HepG2 (cell line): ENCODE data around the gene ZBTB8OS. TPM values are rescaled to one million over a fixed set of nuclear protein-coding genes. Genes with fewer than 3 reads are reported as not detected.

Source experiments
- FOXJ3 ChIP-seq: sonication (generic); formaldehyde crosslinking; IDR thresholded peaks from 2 replicates; pipeline ENCODE4 v1.4.0; 2020; ENCODE audit warnings: missing genetic modification reagents, mild to moderate bottlenecking, borderline replicate concordance
- NFIB ChIP-seq: sonication (generic); formaldehyde crosslinking; IDR thresholded peaks from 2 replicates; pipeline ENCODE4 v1.9.0; 2021; ENCODE audit warnings: missing genetic modification reagents, mild to moderate bottlenecking, borderline replicate concordance
- NFKB2 ChIP-seq: sonication (generic); formaldehyde crosslinking; IDR thresholded peaks from 2 replicates; pipeline ENCODE4 v1.4.0; 2020; ENCODE audit warnings: missing genetic modification reagents, borderline replicate concordance
- RNF2 ChIP-seq: fragments of 450-650 bp; conservative IDR thresholded peaks from 2 replicates; pipeline ENCODE4 v1.6.1; 2016; ENCODE audit warnings: low read depth
- TCF7L2 ChIP-seq: IDR thresholded peaks from 2 replicates; pipeline ENCODE4 v1.6.1; 2011; ENCODE audit warnings: mild to moderate bottlenecking, low read depth, low read length, moderate library complexity
- ZEB1 ChIP-seq: IDR thresholded peaks from 2 replicates; pipeline ENCODE4 v1.6.1; 2012; ENCODE audit warnings: mild to moderate bottlenecking, low read depth, inconsistent platforms; ENCODE audit not compliant: insufficient replicate concordance
- ZNF234 ChIP-seq: sonication (generic); formaldehyde crosslinking; conservative IDR thresholded peaks from 2 replicates; pipeline ENCODE4 v1.5.1; 2020; ENCODE audit warnings: mild to moderate bottlenecking, missing genetic modification reagents
- polyA plus RNA-seq, 8 experiments: library from polyadenylated mRNA; depleted of rRNA in 3 of 8; stranded (reverse) in 7 of 8; unstranded in 1 of 8; fragments of >200 nt; fragmentation: Illumina TruSeq in 4 of 8; extraction: Trizol in 4 of 8; gene quantifications; 2 replicates each; pipeline versions ENCODE4 v1.2.1 to v1.2.3, GENCODE V29; 2011 to 2016; ENCODE audit warnings: low read depth in 4 of 8, missing spikeins in 1 of 8, mixed read lengths in 1 of 8; ENCODE audit not compliant: insufficient read depth in 1 of 8
- total RNA-seq, 5 experiments: library from RNA; depleted of rRNA; stranded (reverse); fragments of >200 nt; fragmentation: Illumina TruSeq; extraction: Trizol; gene quantifications; 2 replicates each; pipeline ENCODE4 v1.2.3, GENCODE V29; 2016; ENCODE audit warnings: low read depth in 1 of 5
- TF ChIP-seq, protein P1 (sequence below): sonication (generic); formaldehyde crosslinking; IDR thresholded peaks from 2 replicates; pipeline ENCODE4 v1.4.0; 2020; ENCODE audit warnings: missing genetic modification reagents, borderline replicate concordance
- TF ChIP-seq, protein P2 (sequence below): sonication (generic); formaldehyde crosslinking; IDR thresholded peaks from 2 replicates; pipeline ENCODE4 v1.5.0; 2020; ENCODE audit warnings: mild to moderate bottlenecking, missing genetic modification reagents, borderline replicate concordance
- TF ChIP-seq, protein P3 (sequence below): sonication (generic); formaldehyde crosslinking; IDR thresholded peaks from 2 replicates; pipeline ENCODE4 v1.4.0; 2020; ENCODE audit warnings: missing genetic modification reagents

ZBTB8OS gene
- total and polyA plus RNA-seq, 2 of the 13 experiments (the other 11 are each of a cell fraction or from before 2014, with no cell fraction given): 57.7 to 84.8 TPM

DNA sequence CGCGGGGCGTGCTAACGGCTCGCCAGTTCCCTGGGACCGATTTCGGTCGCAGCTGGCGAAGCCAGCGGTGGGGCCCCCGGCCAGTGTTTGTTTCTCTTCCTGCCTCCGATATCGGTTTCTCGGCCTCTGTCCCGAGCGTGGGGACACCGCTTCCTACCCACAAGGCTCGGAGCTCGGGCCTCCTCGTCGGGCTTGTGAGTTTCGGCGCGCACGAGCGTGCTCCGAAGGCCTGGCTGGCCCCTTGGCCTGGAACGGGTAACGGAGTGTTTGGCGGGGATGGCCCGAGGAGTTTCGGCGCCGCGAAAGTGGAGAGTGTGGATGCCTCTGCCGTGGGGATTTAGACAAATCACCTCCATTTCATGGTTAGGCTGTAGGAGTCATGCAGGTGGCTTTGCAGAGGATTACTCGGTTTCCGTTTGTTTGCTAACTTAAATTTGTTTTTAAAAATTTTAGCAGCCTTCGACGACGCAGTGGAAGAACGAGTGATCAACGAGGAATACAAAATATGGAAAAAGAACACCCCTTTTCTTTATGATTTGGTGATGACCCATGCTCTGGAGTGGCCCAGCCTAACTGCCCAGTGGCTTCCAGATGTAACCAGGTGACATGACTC, 1.2 kb upstream of the ZBTB8OS start (continued):
- peak; percentile 11 for TF ChIP-seq ZEB1
- TF ChIP-seq ZNF234 (CRISPR knock-in tag): peak; percentile 61; the same call in 1 of the 2 replicates
- TF ChIP-seq, protein P1, sequence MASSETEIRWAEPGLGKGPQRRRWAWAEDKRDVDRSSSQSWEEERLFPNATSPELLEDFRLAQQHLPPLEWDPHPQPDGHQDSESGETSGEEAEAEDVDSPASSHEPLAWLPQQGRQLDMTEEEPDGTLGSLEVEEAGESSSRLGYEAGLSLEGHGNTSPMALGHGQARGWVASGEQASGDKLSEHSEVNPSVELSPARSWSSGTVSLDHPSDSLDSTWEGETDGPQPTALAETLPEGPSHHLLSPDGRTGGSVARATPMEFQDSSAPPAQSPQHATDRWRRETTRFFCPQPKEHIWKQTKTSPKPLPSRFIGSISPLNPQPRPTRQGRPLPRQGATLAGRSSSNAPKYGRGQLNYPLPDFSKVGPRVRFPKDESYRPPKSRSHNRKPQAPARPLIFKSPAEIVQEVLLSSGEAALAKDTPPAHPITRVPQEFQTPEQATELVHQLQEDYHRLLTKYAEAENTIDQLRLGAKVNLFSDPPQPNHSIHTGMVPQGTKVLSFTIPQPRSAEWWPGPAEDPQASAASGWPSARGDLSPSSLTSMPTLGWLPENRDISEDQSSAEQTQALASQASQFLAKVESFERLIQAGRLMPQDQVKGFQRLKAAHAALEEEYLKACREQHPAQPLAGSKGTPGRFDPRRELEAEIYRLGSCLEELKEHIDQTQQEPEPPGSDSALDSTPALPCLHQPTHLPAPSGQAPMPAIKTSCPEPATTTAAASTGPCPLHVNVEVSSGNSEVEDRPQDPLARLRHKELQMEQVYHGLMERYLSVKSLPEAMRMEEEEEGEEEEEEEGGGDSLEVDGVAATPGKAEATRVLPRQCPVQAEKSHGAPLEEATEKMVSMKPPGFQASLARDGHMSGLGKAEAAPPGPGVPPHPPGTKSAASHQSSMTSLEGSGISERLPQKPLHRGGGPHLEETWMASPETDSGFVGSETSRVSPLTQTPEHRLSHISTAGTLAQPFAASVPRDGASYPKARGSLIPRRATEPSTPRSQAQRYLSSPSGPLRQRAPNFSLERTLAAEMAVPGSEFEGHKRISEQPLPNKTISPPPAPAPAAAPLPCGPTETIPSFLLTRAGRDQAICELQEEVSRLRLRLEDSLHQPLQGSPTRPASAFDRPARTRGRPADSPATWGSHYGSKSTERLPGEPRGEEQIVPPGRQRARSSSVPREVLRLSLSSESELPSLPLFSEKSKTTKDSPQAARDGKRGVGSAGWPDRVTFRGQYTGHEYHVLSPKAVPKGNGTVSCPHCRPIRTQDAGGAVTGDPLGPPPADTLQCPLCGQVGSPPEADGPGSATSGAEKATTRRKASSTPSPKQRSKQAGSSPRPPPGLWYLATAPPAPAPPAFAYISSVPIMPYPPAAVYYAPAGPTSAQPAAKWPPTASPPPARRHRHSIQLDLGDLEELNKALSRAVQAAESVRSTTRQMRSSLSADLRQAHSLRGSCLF (CRISPR knock-in tag): no peak
- TF ChIP-seq, protein P2, sequence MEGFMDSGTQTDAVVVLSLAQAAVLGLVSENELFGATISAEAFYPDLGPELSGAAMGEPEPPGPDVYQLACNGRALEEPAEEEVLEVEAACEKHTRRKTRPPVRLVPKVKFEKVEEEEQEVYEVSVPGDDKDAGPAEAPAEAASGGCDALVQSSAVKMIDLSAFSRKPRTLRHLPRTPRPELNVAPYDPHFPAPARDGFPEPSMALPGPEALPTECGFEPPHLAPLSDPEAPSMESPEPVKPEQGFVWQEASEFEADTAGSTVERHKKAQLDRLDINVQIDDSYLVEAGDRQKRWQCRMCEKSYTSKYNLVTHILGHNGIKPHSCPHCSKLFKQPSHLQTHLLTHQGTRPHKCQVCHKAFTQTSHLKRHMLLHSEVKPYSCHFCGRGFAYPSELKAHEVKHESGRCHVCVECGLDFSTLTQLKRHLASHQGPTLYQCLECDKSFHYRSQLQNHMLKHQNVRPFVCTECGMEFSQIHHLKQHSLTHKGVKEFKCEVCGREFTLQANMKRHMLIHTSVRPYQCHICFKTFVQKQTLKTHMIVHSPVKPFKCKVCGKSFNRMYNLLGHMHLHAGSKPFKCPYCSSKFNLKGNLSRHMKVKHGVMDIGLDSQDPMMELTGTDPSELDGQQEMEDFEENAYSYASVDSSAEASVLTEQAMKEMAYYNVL (CRISPR knock-in tag): no peak
- TF ChIP-seq, protein P3, sequence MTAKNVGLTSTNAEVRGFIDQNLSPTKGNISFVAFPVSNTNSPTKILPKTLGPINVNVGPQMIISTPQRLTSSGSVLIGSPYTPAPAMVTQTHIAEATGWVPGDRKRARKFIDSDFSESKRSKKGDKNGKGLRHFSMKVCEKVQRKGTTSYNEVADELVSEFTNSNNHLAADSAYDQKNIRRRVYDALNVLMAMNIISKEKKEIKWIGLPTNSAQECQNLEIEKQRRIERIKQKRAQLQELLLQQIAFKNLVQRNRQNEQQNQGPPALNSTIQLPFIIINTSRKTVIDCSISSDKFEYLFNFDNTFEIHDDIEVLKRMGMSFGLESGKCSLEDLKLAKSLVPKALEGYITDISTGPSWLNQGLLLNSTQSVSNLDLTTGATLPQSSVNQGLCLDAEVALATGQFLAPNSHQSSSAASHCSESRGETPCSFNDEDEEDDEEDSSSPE (CRISPR knock-in tag): no peak
- TF ChIP-seq FOXJ3: 0 out of 2 replicates have a peak, but pooled peaks have one; percentile 14
- TF ChIP-seq NFKB2: peak; percentile 16; the same call in 1 of the 2 replicates
- TF ChIP-seq TCF7L2: no peak
- TF ChIP-seq RNF2: 0 out of 2 replicates have a peak, but pooled peaks have one; percentile 73
- 0 out of 2 replicates have a peak, but pooled peaks have one; percentile 63 for TF ChIP-seq NFIB
